H1 (cell line): ENCODE results near the gene ERMN. TPM values are rescaled to one million over a fixed set of nuclear protein-coding genes. Genes with fewer than 3 reads are reported as not detected.

Experiments
- CTCF ChIA-PET: fragments of 300-600 bp; sonication (Branson Sonifier 250); formaldehyde crosslinking; loops from one replicate; lab custom pipeline; 2021; ENCODE audit not compliant: partially characterized antibody; lab: Charles Lee
- POLR2A ChIA-PET: fragments of 300-600 bp; sonication (Branson Sonifier 250); formaldehyde crosslinking; loops from one replicate; lab custom pipeline; 2021; ENCODE audit warnings: inconsistent platforms; ENCODE audit not compliant: partially characterized antibody; lab: Charles Lee
- DNase-seq, 2 experiments: peaks; one replicate each; pipeline versions ENCODE4 v3.0.0 to v3.0.0-alpha.2; 2010 to 2022; ENCODE audit warnings: low spot score in 2 of 2, low read depth in 1 of 2, mixed read lengths in 1 of 2
- FAIRE-seq: peaks from 2 replicates; lab custom pipeline; 2011; peaks lifted over from hg19 to GRCh38; lab: Jason Lieb, UNC
- H2AFZ ChIP-seq: 2 replicates; pipeline ENCODE4 v1.8.1; 2012; ENCODE audit warnings: low read length, inconsistent platforms
- H2AK5ac ChIP-seq: 2 replicates; pipeline ENCODE4 v1.6.1; 2013; ENCODE audit warnings: low read depth, low read length
- H2BK120ac ChIP-seq: replicated peaks from 2 replicates; pipeline ENCODE3; 2013; ENCODE audit warnings: low read depth, low read length, inconsistent platforms
- H2BK12ac ChIP-seq: 2 replicates; pipeline ENCODE4 v1.6.1; 2013; ENCODE audit warnings: low read depth, low read length
- H2BK15ac ChIP-seq: 2 replicates; pipeline ENCODE4 v1.6.1; 2013; ENCODE audit warnings: low read length
- H2BK20ac ChIP-seq: 2 replicates; pipeline ENCODE4 v1.6.1; 2013; ENCODE audit warnings: low read length
- H2BK5ac ChIP-seq: 2 replicates; pipeline ENCODE4 v1.6.1; 2013; ENCODE audit warnings: low read depth, low read length
- H3K14ac ChIP-seq: 2 replicates; pipeline ENCODE4 v1.6.1; 2013; ENCODE audit warnings: inconsistent platforms; ENCODE audit not compliant: insufficient read length
- H3K18ac ChIP-seq: 2 replicates; pipeline ENCODE4 v1.6.1; 2013; ENCODE audit warnings: low read length; ENCODE audit errors: extremely low read depth
- H3K23ac ChIP-seq: 2 replicates; pipeline ENCODE4 v1.6.1; 2013; ENCODE audit warnings: inconsistent platforms; ENCODE audit not compliant: insufficient read length
- H3K23me2 ChIP-seq: 2 replicates; pipeline ENCODE4 v1.6.1; 2013; ENCODE audit warnings: low read depth, low read length
- H3K27ac ChIP-seq: 2 replicates; pipeline ENCODE4 v1.6.1; 2011; ENCODE audit warnings: low read depth, low read length, inconsistent platforms
- H3K27me3 ChIP-seq, 4 experiments: replicated peaks in 1 of 4; 1 replicate in 1 of 4; 2 replicates in 3 of 4; pipeline versions ENCODE4 v1.6.1 to v1.8.1; 2011 to 2013; ENCODE audit warnings: low read length in 3 of 4, mild to moderate bottlenecking in 3 of 4, inconsistent platforms in 2 of 4, mixed read lengths in 2 of 4, moderate library complexity in 1 of 4; ENCODE audit not compliant: control insufficient read depth in 3 of 4, insufficient read depth in 3 of 4; ENCODE audit errors: extremely low read depth in 1 of 4
- H3K36me3 ChIP-seq, 4 experiments: 2 replicates each; pipeline versions ENCODE4 v1.6.1 to v1.8.1; 2011 to 2013; ENCODE audit warnings: mild to moderate bottlenecking in 4 of 4, low read length in 3 of 4, moderate library complexity in 2 of 4, control low read depth in 1 of 4, inconsistent platforms in 1 of 4; ENCODE audit not compliant: insufficient read depth in 4 of 4, control insufficient read depth in 2 of 4
- H3K4ac ChIP-seq: replicated peaks from 2 replicates; pipeline ENCODE3; 2013; ENCODE audit warnings: low read length, low read depth, mixed read lengths, inconsistent platforms; ENCODE audit not compliant: insufficient read length
- H3K4me1 ChIP-seq, 4 experiments: replicated peaks in 1 of 4; 1 replicate in 1 of 4; 2 replicates in 3 of 4; pipeline versions ENCODE4 v1.6.1 to v1.8.1; 2011 to 2013; ENCODE audit warnings: low read length in 3 of 4, inconsistent platforms in 2 of 4, mixed read lengths in 1 of 4; ENCODE audit not compliant: insufficient read depth in 4 of 4, control insufficient read depth in 3 of 4
- H3K4me2 ChIP-seq, 2 experiments: 2 replicates each; pipeline versions ENCODE4 v1.6.1 to v1.8.1; 2011 to 2013; ENCODE audit warnings: low read depth in 2 of 2, low read length in 2 of 2, control low read depth in 1 of 2, inconsistent platforms in 1 of 2, mild to moderate bottlenecking in 1 of 2; ENCODE audit not compliant: insufficient read depth in 1 of 2
- H3K4me3 ChIP-seq, 4 experiments: fragments of 200-600, 300-600 bp in 1 of 4; sonication (generic), shearing (Covaris generic), sonication (Bioruptor Twin) in 1 of 4; 2 replicates each; pipeline versions ENCODE4 v1.5.1 to v1.8.1; 2011 to 2016; ENCODE audit warnings: low read length in 4 of 4, low read depth in 3 of 4, control low read depth in 2 of 4, inconsistent platforms in 2 of 4, mild to moderate bottlenecking in 2 of 4, mixed read lengths in 1 of 4, moderate library complexity in 1 of 4; ENCODE audit not compliant: insufficient read depth in 2 of 4; ENCODE audit errors: extremely low read depth in 1 of 4
- H3K56ac ChIP-seq: replicated peaks from 2 replicates; pipeline ENCODE3; 2013; ENCODE audit warnings: low read depth, mild to moderate bottlenecking, mixed read lengths, low read length, inconsistent platforms; ENCODE audit not compliant: insufficient read length
- H3K79me1 ChIP-seq: 2 replicates; pipeline ENCODE4 v1.6.1; 2013; ENCODE audit warnings: low read depth, low read length, control low read depth
- H3K79me2 ChIP-seq, 2 experiments: 2 replicates each; pipeline versions ENCODE4 v1.6.1 to v1.8.1; 2012 to 2013; ENCODE audit warnings: low read length in 2 of 2, mild to moderate bottlenecking in 2 of 2, inconsistent platforms in 1 of 2; ENCODE audit not compliant: insufficient read depth in 2 of 2, control insufficient read depth in 1 of 2
- H3K9ac ChIP-seq, 4 experiments: replicated peaks in 1 of 4; 1 replicate in 1 of 4; 2 replicates in 3 of 4; pipeline versions ENCODE4 v1.6.1 to v1.8.1; 2011 to 2013; ENCODE audit warnings: low read depth in 3 of 4, low read length in 3 of 4, control low read depth in 2 of 4, mild to moderate bottlenecking in 2 of 4, moderate library complexity in 2 of 4, inconsistent platforms in 1 of 4; ENCODE audit errors: extremely low read depth in 1 of 4
- H3K9me3 ChIP-seq, 2 experiments: 2 replicates each; pipeline versions ENCODE4 v1.6.1 to v1.8.1; 2012 to 2013; ENCODE audit warnings: mild to moderate bottlenecking in 2 of 2, moderate library complexity in 2 of 2, control low read depth in 1 of 2, inconsistent platforms in 1 of 2, low read depth in 1 of 2, low read length in 1 of 2, mixed read lengths in 1 of 2; ENCODE audit not compliant: insufficient read depth in 2 of 2
- H4K20me1 ChIP-seq, 2 experiments: replicated peaks in 1 of 2; 2 replicates each; pipeline versions ENCODE3 to v1.8.1; 2011 to 2013; ENCODE audit warnings: inconsistent platforms in 2 of 2, low read length in 2 of 2, mild to moderate bottlenecking in 1 of 2; ENCODE audit not compliant: insufficient read depth in 2 of 2, control insufficient read depth in 1 of 2
- H4K5ac ChIP-seq: 2 replicates; pipeline ENCODE4 v1.6.1; 2013; ENCODE audit warnings: low read length, low read depth, mixed read lengths, inconsistent platforms; ENCODE audit not compliant: insufficient read length
- H4K8ac ChIP-seq: 2 replicates; pipeline ENCODE4 v1.8.0; 2013; ENCODE audit warnings: mild to moderate bottlenecking, moderate library complexity, low read length, inconsistent platforms; ENCODE audit not compliant: insufficient read depth; ENCODE audit errors: extremely low read depth
- H4K91ac ChIP-seq: replicated peaks from 2 replicates; pipeline ENCODE3; 2013; ENCODE audit warnings: low read length, mixed read lengths, inconsistent platforms; ENCODE audit not compliant: insufficient read length
- ATF2 ChIP-seq: IDR thresholded peaks from 2 replicates; pipeline ENCODE4 v1.6.1; 2012; ENCODE audit warnings: low read length, inconsistent platforms
- ATF3 ChIP-seq: IDR thresholded peaks from 2 replicates; pipeline ENCODE4 v1.6.1; 2011; ENCODE audit warnings: low read depth, mild to moderate bottlenecking, low read length; ENCODE audit not compliant: insufficient read depth
- BACH1 ChIP-seq: IDR thresholded peaks from 2 replicates; pipeline ENCODE4 v1.6.1; 2012; ENCODE audit warnings: low read length, improper control_type of control experiment
- CBX8 ChIP-seq: fragments of 300-800, 300-1000 bp; sonication (generic); IDR thresholded peaks from 2 replicates; pipeline ENCODE4 v1.7.1; 2016; ENCODE audit warnings: low read depth, low read length, borderline replicate concordance
- HDAC6 ChIP-seq: IDR thresholded peaks from one replicate; pipeline ENCODE4 v1.7.1; 2012; ENCODE audit warnings: low read depth, mild to moderate bottlenecking, inconsistent platforms, low read length, moderate library complexity
- KDM5A ChIP-seq: fragments of 200-600 bp; IDR thresholded peaks from 2 replicates; pipeline ENCODE4 v1.7.1; 2012; ENCODE audit warnings: mild to moderate bottlenecking, low read length, inconsistent platforms, mixed read lengths
- MAFK ChIP-seq: IDR thresholded peaks from 2 replicates; pipeline ENCODE4 v1.6.1; 2012; ENCODE audit warnings: low read depth, mild to moderate bottlenecking, improper control_type of control experiment, low read length
- PHF8 ChIP-seq: fragments of 200-600 bp; sonication (generic); conservative IDR thresholded peaks from 2 replicates; pipeline ENCODE4 v1.7.1; 2012; ENCODE audit warnings: low read depth, mild to moderate bottlenecking, inconsistent platforms, low read length, moderate library complexity
- RXRA ChIP-seq: IDR thresholded peaks from 2 replicates; pipeline ENCODE4 v1.6.1; 2011; ENCODE audit warnings: low read depth, mild to moderate bottlenecking, low read length, moderate library complexity; ENCODE audit not compliant: insufficient read depth
- SP1 ChIP-seq: IDR thresholded peaks from 2 replicates; pipeline ENCODE4 v1.6.1; 2011; ENCODE audit warnings: low read depth, low read length
- SP4 ChIP-seq: IDR thresholded peaks from 2 replicates; pipeline ENCODE4 v1.6.1; 2012; ENCODE audit warnings: low read length, inconsistent platforms
- TEAD4 ChIP-seq: IDR thresholded peaks from 2 replicates; pipeline ENCODE4 v1.6.1; 2012; ENCODE audit warnings: low read depth, low read length, inconsistent platforms, mixed read lengths
- WGBS, 2 experiments: shearing (Covaris generic) in 1 of 2; methylation state at CpG; one replicate each; pipeline versions ENCODE4 v1.1.6 to v1.1.7; 2013 to 2015; ENCODE audit warnings: low lambda C conversion rate in 2 of 2, mixed read lengths in 2 of 2, inconsistent platforms in 1 of 2, low coverage in 1 of 2, missing lambda C conversion rate in 1 of 2; ENCODE audit not compliant: insufficient replicate concordance in 2 of 2, insufficient coverage in 1 of 2, insufficient read length in 1 of 2; ENCODE audit errors: extremely low coverage in 1 of 2, missing lambda C conversion rate in 1 of 2; 5-methylcytosine and 5-hydroxymethylcytosine counted together
- polyA plus RNA-seq, 7 experiments: library from polyadenylated mRNA; depleted of rRNA in 3 of 7; stranded (reverse) in 5 of 7; unstranded in 2 of 7; fragments of >200 nt in 5 of 7; fragments of 200-250 nt in 2 of 7; gene quantifications; 1 replicate in 5 of 7; 2 replicates in 1 of 7; 4 replicates in 1 of 7; pipeline versions ENCODE4 v1.2.1 to v1.2.3, GENCODE V29; 2011 to 2013; ENCODE audit warnings: missing spikeins in 2 of 7, mixed read lengths in 2 of 7
- total RNA-seq: library from RNA; stranded (reverse); fragmentation: NEBNext Ultra II Directional; extraction: Animal tissue kit (Norgen Biotek cat#: 25700); gene quantifications from 2 replicates; pipeline ENCODE4 v1.2.1, GENCODE V29; 2021

ERMN gene
- total and polyA plus RNA-seq, 2 of the 8 experiments (the other 6 are each of a cell fraction or from before 2014, with no cell fraction given), result 0.11 TPM; not detected in 1

GRCh38 chr2:157367704-157368103, 42.1 kb upstream of the ERMN start:
- Histone ChIP-seq H3K4me2 (no peak overlapping the region), H3K36me3 (no peaks in the 10 kb centered on the region), H4K20me1 (no peaks in the 10 kb centered on the region), H3K4ac (no peak overlapping the region), H3K79me1 (no peaks in the 10 kb centered on the region), H2BK5ac (no peak overlapping the region), H4K5ac (no peak overlapping the region), H2AFZ (no peak overlapping the region), H3K4me1 (no peaks in the 10 kb centered on the region), H3K27ac (no peak overlapping the region), H2BK20ac (no peak overlapping the region), H3K27me3 (no peaks in the 10 kb centered on the region), H3K23me2 (no peaks in the 10 kb centered on the region), H3K18ac (no peak overlapping the region), H2AK5ac (no peak overlapping the region), H2BK15ac (no peak overlapping the region), H4K91ac (no peak overlapping the region), H3K79me2 (no peaks in the 10 kb centered on the region), H3K14ac (no peak overlapping the region), H4K8ac (no peak overlapping the region), H2BK120ac (no peak overlapping the region), H3K9ac (no peak overlapping the region), H3K56ac (no peak overlapping the region), H3K23ac (no peak overlapping the region), H2BK12ac (no peak overlapping the region), H3K9me3 (no peaks in the 10 kb centered on the region; a peak in 1 of 4 replicates), H3K4me3 (no peak overlapping the region)
- DNase-seq (no peak), FAIRE-seq (no peak)
- ChIA-PET POLR2A (interaction anchor here (1.5 kb wide), 1 partner anchor 40 kb away, joined by 3 read pairs; no protein-coding TSS in a partner anchor), CTCF (no interaction called here)
- TF ChIP-seq MAFK, result no peak
- no peak for TF ChIP-seq BACH1
- no peak for TF ChIP-seq TEAD4
- TF ChIP-seq HDAC6, result no peak
- TF ChIP-seq SP4, result no peak
- no peak for TF ChIP-seq PHF8
- TF ChIP-seq RXRA, result no peak
- TF ChIP-seq KDM5A, result no peak
- no peak for TF ChIP-seq ATF3
- no peak for TF ChIP-seq ATF2
- TF ChIP-seq CBX8, result no peak
- TF ChIP-seq SP1, result no peak
- 84% methylated on average over 1 of the region's 1 CpG; no CpG with 5 or more reads in 1 of the 2 experiments for WGBS, 2 experiments
